Fibroblast of peridontal ligament (primary cell): ENCODE data around the gene MICALL2.

Source experiments
- DNase-seq: peaks from one replicate; pipeline ENCODE4 v3.0.0-alpha.2; 2010; ENCODE audit errors: extremely low read depth

The MICALL2 gene

DNA sequence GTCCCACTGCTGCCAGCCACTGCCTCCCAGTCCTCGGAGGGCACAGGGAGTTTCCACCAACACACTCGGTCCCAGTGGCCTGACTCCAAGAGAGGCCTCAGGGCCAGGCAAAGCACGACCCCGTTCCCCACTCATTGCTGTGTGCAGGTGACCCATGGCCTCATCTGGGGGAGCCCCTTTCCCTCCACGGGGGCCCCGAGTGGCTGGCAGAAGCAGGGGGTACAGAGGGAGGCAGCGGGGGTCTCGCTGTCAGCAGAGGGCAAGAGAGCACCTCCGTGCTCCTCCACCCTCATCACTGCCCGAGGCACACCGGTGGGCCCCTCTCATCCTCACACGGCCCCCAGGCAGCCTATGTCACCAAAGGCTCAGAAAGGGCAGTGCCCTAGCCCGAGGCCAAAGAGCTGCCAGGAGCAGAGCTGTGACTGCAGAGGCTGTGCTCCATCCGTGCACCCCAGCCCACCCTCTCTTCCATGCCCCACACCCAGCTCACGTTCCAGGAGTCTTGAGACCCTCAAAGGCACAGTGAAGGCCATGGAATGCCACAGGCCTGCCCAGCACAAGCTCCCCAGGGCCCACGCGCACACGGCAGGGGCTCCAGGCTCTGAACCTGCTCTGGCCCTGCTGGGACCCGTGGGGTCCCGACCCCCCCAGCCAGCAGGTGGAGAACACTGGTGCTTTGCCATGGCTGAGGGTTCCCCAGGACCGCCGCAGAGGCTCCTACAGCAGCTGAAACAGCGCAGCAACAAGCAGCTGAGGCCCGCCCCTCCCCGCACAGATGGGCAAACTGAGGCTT, 25.9 kb downstream of the MICALL2 start:
- no peak for DNase-seq

DNA sequence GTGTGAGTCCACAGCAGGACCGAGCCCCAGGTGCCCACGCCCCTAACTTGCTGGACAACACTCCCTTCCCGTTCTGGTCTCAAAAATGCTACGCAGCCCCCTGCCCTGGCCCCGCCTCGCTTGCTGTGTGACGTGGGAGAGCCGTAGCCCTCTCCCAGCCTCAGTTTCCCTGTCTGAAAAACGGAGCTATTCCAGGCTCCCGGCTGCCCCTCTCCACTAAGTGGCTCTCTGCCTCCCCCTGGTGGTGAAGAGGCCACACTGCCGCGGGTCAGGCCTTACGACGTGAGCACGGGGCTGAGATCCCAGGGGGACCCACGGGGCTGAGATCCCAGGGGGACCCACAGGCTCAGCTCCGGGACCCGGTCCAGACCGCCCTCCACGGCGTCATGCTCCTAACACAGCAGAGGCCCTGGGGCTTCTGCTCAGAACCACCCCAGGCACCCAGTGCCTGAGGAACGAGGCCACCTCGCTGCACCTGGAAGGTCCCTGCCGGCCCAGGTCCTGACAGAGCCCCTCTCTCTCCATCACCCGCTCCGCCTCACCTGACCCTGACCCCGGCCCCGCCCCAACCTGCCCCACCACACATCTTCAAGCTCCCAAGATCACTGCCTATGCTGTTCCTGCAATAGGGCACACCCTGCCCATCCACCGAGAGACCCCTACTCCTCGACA, 26.7 kb downstream of the MICALL2 start:
- peak; percentile 45 for DNase-seq

DNA sequence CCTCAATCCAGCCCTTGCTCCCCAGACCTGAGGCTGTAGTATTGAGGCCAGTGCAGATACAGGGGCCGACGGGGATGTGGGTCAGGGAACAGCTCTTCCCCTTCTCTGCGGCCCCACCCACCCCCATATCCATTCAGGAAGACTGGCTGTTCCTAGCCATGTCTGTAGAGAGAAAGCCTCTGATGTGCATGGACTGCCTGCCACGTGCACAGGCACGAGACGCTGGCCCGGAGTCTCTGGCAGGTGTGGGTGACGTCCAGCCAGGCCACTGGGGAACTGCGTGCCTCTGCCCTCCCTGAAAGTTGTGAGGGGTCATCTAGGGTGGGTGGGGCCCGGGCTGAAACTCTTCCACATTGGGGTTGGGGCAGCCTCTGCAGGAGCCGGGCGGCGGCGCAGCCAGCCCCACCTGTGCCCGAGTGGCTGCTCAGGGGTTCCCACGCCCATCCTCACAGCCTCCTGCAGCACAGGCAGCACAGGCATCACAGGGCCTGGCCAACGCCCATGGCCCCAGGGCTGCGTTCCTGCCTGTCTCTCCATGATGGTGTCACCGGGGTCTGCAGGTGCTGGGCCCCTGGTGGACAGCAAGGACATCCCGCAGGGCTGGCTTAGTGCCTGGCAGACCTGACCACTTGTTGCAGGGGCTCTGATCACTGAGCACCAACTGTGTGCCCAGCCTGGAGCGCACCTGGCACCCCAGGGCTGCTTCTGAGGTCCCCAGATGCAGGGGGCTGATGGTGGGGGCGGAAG, 27.5 kb downstream of the MICALL2 start:
- no peak for DNase-seq

DNA sequence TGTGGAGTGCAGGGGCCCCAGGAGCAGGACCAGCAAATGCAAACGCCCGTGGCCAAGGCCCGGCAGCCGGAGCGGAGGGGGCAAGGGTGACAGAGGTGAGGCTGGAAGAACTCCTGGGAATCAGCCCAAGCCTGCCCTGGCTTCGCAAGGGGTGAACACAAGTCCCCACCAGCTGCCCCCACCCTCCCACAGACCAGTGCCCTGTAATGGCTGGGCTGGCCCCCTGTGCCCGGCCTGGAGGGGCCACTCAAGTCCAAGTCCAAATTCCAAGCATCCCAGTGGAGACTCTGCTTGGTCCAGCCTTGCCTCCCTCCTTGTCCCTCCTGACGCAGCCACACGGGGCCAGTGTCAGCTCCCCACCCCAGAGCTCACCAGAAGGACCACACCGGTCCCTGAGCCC, 28.0 kb downstream of the MICALL2 start:
- no peak for DNase-seq

DNA sequence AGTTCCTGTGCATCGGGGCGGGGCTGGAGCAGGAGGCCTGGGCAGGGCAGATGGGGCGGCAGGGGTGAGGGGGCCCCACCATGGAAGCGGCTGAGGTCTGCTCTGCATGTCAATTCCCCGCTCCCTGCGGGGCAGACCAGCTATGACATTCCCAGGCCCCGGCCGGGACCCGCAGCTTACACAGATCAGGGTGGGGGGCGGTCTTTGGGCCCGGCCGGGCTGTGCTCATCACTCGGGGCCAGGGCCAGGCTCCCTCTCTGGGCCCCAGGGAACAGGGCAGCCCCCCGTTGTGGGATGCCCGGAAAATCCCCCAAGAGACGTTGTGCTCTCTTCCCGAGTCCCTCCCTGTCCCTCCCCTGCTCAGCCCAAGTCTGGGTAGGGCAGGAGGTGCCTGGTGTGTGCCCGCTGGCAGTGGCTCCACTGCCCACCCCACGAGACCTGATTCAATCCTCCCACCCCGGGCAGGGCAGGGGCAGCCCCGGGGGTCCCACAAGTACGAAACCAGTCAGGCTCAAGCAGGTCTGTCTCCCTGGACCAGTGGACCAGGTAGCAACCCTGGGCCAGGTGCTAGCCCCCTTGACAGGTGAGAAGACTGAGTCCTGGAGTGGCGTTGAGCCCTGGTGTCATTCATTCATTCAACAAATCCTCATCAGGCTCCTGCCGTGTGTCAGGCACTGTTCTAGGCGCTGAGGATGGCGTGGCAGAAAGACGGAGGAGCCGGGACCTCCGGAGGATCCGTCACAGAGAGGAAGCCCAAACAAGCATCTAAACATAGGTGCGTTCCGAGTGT, 29.0 kb downstream of the MICALL2 start:
- DNase-seq: no peak

DNA sequence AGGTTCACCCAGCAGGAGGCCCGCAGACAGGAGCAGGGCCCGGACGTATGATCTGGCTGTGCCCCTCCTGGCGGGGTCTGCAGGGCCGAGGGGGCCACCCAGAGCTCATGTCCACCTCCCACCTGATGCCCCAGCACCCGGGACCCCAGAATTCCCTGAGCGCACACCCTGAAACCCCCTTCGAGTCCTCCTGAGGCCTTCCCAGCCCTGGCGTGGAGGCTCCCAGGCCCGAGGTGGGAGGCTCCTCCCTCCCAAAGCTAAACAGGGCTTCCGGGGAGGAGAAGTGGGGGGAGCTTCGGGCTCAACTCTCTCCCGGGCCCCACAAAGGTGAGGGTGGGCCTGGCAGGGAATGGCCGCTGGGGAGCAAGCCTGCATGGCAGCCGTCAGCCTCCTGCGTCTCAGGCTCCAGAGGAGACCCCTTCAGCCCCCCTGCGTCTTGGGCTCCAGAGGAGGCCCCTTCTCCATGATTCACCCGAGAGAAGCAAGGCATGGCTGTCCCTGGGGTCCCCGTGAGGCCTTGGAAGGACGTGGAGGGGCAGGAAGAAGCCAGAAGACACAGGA, 30.2 kb downstream of the MICALL2 start:
- no peak for DNase-seq

DNA sequence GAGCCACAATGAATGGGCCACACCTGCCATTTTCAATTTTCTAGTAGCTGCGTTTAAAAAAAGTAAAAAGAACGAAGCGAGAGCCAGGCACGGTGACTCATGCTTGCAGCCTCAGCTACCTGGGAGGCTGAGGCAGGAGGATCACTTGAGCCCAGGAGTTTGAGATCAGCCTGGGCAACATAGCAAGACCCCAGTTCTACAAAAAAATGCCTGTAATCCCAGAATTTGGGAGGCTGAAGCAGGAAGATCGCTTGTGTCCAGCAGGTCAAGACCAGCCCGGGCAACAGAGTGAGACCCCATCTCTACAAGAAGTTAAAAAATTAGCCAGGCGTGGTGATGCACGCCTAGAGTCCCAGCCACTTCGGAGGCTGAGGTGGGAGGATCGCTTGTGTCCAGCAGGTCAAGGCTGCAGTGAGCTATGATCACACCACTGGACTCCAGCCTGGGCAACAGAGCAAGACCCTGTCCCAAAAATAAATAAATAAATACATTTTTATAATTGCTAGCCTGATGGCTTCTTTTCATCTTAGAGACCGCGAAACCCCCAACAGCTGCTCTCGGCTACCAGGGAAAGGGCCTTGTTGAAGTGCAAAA, 32.1 kb downstream of the MICALL2 start:
- no peak for DNase-seq

DNA sequence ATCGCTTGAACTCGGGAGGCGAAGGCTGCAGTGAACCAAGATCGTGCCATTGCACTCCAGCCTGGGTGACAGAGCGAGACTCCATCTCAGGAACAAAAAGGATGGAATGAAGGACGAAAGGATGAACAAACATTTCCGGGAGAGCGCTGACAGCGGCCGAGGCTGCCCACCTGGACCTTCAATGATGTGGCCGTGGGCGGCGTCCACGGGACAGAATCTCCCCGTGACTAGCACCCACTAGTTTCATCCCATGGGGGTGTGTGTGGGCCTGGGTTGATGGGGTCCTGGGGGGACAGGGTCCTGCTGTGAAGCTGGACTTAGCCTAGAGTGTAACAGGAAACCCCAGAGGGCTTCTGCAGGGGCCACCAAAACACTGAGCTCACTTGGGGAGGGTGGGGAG, 32.8 kb downstream of the MICALL2 start:
- no peak for DNase-seq

DNA sequence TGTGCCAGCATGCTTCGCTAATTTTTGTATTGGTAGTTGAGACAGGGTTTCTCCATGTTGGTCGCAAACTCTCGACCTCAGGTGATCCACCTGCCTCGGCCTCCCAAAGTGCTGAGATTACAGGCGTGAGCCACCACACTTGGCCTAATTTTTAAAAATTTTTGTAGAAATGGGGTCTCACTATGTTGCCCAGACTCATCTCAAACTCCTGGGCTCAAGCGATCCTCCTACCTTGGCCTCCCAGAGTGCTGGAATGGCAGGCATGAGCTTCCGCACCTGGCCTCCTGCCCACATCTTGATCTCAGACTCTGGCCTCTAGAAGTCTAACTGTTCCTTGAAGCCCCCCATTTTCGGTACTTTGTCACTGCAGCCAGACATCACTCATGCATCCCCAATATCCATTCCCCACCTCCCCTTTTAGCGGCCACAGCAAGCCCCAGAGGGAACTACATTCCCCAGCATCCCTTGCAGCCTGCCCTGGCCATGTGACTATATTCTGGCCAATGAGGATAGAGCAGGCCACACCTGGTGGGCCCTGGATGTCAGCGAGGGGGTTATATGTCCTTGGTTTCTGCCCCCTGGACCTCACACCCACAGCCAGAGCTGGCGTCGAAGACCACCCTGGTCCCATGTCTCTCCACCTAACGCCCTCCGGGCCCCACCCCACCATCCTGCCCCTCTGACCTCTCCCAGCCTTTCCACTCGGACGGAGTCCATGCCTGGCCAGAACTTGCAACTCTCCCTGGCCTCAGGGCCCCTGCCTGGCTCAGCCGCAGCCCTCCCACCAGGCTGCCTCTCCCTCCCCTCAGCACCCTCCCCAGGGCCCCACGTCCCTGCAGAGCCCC, 33.8 kb downstream of the MICALL2 start:
- DNase-seq: no peak

DNA sequence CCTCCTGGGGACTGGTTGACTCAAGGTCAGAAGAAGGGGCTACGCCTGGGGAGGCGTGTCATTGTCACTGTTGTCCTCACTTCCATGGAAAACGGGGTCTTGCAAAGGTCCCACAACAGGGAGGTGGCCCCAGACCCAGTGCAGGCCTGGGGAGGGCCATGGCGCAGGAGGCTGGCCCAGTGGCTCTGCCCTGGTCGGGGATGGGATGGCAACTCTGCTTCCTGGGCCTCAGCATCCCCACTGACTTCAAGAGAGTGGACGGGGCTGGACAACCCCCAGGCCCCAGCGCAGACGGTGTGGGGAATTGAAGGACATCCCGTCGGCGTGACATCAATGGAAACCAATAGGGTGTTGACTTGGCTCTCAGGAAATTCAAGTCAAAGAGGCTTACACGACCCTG, 35.2 kb downstream of the MICALL2 start:
- no peak for DNase-seq

DNA sequence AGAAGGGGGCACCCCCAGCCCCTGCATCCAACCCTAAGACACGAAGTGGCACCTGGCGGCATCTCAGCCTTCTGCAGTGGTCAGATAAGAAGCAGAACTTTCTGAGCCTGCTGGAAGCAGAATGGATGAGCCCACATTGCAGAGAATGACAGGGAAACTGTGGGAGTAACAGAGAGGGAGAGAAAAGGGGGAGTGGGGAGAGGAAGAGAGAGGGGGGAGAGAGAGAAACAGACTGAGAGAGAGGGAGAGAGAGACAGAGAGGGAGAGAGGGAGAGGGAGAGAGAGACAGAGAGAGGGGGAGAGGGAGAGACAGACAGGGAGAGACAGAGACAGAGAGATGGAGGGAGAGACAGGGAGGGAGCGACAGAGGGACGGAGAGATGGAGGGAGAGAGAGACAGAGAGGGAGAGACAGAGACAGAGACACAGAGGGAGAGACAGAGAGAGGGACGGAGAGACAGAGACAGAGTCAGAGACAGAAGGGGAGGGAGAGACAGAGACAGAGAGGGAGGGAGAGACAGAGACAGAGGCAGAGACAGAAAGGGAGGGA, 35.9 kb downstream of the MICALL2 start:
- no peak for DNase-seq

DNA sequence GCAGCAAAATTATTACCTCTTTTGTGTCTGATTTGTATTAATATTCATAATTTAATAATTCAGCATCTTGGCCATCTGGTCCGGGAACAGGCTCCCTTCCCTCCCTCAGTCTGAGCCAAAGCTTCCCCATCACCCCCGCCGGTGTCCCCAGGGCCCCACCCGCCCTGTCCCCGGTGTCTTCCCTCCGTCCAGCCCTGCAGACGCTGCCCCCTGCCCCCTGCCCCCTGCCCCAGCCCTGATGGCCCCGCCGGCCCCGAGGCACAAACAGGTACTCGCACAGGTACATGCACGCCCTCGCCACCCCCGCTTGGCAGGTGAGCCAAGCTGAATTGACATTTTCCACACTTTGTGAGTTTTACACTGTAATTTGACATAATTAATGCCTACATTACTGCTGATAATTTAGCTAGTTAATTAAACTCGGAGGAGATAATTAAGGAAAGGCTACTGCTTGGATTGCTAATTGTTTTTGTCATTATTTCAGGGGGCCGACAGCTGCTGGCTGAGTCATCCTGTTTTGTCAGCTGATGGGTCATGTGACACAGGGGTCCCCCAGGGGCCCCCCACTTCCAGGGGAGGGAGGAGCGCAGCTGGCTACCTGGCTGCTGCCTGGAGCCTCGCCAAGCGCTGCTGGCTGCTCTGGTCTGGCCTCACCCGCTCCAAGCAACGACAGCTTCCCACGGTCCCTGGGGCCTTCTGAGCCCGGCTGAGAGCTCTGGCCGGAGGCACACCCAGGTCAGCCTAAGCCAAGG, 36.6 kb downstream of the MICALL2 start:
- no peak for DNase-seq

DNA sequence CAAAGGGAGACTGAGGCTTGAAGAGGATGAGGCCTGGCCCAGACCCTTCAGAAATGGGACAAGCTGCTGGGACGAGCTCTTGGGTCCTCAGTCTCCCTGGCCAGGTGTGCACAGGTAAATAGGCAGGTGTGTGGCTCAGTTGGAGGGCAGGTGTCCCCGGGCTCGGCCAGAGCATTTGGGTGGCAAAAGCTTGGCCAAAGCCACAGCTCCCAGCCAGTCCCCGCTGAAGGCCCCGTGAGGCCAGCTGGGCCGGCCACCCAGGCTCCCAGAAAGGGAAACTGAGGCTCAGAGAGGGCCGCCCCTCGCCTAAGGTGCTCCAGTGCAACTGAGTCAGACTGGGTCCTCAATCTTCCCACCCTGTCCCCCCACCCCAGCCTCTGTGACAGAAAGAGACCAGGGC, 37.3 kb downstream of the MICALL2 start:
- DNase-seq: no peak

DNA sequence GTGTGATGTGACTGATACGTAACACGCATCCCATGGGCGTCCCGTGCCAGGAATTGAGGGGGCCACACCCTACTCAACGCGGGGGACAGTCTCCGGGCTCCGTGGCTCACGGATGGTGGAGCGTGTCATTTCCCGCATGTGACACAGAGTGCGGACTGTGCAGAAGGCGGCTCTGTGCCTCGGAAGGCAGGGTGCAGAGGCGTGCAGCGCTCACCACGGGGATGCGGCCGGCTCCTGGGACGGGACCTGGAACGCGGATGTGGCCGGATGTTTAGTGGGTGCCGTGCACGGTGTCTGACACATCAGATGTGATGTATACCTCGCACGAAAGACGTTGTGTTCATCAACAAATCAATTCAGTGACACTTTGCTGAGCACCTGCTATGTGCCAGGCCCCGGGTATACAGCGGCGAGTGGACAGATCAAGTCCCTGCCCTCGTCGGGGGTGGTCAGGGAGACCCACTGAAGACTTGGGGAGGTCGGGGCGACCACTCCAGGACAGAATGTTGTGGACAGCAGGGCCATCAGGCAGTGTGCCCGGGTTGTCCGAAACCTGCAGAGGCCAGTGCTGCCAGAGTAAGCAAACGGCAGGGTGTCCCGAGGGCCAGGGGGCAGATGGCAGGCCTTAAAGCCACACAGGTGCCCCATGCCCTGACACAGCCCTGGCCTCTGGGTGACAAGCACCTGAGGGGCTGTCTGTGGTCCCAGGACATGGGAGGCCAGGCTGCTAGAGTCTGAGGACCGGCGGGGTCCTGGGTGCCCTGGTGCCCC, 38.1 kb downstream of the MICALL2 start:
- DNase-seq: no peak

DNA sequence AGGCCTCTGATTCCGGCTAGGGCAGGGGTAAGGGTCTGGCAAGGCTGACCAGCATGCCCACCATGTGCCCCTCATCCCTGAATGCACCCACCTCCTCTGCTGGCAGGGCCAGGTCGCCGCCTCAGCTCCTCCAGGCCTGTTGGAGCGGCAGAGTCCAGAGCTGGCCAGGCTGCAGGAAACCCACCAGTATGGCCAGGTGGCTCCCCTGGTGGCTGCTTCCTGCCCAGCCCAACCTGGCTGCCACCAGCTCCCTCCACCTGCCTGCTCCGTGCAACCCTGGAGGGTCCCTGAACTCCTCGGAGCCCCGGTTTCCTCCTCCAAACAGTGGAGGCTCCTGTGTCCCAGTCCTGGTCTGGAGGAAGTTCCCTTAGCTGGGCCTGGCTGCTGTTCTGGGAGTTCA, 39.6 kb downstream of the MICALL2 start:
- no peak for DNase-seq

DNA sequence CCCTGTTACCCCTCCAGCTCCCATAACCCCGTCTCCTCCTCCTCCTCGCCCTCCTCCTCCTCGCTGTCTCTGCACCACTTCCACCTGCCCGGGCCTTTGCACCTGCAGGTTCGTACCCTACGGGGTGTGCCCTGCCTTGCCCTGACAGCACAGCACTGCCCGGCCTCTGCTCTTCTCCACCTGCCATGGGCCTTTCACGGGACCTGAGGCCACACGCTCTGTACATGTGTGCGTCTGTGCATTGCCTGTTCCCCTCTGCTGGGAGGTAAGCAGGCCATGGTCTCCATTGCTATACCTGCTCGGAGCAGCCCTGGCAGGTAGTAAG, 40.0 kb downstream of the MICALL2 start:
- no peak for DNase-seq

DNA sequence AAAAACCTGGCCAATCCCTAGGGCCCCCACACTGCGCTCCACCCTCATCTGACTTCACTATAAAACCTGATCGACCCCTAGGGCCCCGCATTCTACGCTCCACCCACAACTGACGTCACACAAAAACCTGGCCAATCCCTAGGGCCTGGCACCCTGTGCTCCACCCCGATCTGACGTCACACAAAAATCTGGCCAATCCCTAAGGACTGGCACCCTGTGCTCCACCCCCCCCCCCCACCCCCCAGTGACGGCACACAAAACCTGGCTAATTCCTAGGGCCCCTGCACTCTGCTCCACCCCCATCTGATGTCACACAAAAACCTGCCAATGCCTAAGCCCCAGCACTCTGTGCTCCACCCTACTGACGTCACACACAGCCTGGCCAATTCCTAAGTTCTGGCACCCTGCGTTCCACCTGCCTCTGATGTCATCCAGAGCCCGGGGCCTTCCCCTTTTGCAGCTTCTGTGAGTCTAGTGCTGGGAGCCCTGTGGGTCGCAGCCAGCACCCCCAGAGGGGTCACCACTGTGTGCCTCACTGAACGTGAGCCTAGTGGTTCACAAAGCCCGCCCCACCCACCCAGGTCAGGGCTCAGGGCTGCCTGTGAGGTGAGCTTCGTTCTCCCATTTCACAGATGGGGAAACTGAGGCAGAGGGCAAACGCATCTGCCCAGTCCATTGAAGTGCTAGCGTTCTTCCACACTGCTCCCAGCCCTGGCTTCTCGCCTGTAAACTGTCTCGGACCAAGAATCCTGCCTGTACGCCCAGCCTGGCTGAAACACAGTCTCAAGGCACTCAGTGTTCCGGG, 40.6 kb downstream of the MICALL2 start:
- DNase-seq: no peak
